GM18508 (cell line): ENCODE data around the gene RNLS.
"Not testable (repeated sequence)": the region's sequence is repeated elsewhere in the genome, so short reads cannot be mapped to it uniquely, and the experiment has no call there.

Experiments used
- ATAC-seq: cut with Tn5 transposase; IDR thresholded peaks from one replicate; pipeline ENCODE4 v1.9.1; 2021; ENCODE audit warnings: moderate number of reproducible peaks; ENCODE audit not compliant: insufficient read depth, unreplicated experiment

The RNLS gene

DNA sequence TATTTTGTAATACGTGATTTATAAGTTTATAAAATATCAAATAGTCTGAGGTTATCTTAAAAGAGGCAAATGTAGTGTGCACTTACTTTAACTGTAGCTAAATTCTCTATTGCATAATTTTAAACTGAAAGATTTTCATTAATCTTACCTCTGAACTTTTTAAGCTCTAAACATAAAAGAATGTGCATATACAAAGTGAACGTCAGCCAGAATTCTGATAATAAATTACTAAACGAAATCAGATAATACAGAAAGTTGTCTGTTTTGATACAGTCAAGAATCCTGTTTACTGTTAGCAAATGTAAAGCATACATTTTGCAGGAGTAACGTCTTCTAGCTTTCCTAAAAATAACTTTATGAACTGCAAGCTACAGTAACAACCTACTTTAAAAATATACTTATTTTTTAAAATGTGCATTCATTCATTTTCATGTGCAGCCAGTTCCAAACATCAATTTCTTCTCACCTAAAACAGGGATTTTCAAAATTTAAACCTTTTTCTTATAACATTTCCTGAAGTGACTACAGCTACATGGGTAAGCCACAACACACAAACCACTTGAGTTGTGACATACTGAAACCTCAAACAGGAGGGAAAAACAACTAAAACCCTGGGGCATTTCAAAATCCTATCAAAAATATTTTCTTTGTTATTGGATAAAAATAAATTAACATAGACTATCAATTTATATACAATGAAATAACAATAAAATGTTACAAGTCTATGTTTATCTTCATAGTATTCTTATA lies 92.7 kb downstream of the RNLS start:
- no peak for ATAC-seq

DNA sequence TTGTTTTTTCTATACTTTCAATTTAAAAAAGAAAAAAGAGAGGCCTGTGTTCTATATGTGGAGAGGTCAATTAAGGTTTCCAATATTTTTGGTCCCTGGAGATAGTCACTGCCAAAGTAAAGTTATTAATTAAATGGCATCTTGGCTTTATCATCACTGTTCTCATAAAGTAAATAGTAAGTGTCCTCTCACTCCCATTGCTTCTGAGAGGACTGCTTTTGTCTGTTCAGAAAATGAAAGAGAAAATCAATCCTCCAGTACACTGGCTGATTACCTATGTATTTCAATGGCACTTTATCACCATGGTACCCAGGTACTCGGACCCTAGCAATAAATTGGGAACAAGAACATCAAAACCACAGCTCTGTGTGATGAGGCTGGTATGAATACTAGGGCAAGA lies 94.0 kb downstream of the RNLS start:
- no peak for ATAC-seq

DNA sequence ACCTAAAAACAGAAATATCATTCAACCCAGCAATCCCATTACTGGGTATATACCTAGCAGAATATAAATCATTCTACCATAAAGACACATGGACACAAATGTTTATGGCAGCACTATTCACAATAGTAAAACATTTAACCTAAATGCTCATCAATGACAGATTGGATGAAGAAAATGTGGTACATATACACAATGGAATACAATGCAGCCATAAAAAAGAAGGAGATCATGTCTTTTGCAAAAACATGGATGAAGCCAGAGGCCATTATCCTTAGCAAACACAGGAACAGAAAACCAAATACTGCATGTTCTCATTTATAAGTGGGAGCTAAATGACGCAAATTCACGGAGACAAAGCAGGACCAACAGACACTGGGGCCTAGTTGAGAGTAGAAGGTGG lies 96.3 kb downstream of the RNLS start:
- ATAC-seq, result not testable (repeated sequence)

DNA sequence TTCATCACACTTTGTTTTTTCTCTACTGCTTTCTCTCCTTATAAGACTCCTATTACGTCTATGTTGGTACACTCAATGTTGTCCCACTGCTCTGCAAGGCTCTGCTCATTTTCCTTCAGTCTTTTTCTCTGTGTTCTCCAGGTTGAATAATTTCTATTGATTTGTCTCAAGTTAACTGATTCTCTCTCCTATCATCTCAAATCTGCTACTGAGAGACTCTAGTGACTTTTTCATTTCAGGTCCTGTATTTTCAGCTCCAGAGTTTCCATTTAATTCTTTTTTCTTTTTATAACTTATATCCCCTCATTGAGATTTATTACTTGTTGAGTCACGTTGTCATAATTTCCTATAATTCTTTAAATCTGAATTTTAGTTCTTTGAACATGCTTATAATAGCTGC lies 100.9 kb downstream of the RNLS start:
- ATAC-seq, result no peak

DNA sequence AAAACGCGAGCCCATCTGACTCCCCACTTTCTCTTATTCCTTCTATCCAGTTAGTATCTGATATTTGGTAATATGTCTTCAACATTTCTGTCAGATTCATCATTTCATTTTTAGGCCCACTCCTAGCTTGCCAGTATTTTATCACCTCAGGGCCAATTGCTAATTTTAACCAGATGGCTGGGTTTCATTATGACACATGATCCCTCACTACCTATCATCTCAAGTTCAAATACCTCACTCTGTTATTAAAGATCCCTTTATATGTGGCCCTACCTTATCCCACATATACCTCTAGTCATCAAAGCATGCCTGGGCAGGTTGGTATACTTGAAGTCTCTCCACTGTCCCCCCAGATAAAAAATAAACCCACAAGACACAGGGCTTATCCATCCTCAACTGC lies 104.9 kb downstream of the RNLS start:
- no peak for ATAC-seq

DNA sequence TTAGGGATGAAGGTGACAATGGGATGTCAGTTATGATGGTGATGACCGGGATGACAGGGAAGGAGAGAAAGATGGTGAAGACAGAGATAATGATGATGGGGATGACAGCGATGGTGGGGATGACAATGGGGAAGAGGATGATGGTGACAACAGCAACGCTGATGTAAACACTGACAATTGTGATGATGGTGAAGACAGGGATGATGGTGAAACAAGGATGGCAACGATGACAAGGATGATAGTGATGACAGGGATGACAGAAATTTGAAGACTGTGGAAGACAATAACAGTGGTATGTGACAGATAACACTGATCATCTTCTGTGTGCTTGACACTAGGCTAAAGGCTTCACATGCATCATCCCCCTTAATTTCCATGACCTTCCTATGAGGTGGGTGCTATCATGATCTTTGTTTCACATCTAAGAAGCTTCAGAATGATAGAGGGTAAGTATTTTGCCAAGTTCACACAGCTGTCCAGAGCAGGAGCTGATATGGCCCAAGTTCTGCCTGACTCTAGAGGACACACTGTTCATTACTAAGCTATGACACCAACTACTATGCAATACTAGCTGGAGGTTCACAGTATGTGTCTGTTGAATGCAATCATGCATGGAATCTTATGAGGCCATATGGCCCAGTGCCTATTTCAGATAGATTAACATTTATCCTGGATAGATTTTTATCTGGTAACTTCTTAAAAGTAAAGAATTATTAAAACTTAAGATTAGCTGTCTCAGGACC lies 105.6 kb downstream of the RNLS start:
- no peak for ATAC-seq

DNA sequence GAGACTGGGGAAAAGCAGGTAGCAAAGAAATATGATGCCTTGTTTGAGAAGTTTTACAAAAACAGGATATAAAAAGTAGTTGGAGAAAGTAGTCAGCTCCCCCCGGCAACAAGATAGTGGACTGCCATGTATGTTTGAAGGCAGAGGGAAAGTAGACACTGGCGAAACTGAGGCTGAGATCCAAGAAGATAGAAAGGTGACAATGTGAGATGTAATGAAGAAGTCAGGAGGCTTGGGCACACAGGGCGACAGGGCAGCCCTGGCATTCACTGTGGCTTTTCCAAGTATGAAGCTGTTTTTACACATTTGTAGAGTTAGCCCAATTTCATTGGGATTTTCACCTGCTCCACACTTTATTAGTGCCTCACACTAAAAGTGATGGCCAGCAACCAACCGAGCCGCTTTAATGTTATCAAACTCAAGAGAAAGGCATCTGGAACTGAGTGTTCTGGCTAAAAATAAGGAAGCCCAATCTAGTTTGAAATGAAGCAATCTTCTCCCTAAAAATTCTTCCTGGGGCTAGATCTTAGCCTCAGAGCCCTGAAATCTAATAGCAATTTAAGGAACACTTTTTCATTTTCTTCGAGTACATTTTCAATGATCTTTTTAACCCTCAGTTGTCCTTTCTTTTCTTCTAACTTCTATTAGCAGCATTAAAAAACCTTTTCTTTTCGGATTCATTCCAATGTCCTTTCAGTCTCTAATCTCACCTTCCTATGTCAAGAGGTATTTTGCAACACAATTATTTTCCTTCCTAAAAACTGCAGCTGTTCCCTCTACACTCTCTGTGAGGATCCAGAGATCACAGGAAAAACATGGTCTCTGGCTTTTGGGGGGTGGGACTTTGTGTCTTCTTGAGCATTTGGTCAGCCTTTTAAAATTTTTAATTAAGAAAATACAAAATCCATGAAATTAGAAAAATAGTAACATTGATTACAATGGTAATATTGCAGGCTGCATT lies 108.0 kb downstream of the RNLS start:
- ATAC-seq, result no peak

DNA sequence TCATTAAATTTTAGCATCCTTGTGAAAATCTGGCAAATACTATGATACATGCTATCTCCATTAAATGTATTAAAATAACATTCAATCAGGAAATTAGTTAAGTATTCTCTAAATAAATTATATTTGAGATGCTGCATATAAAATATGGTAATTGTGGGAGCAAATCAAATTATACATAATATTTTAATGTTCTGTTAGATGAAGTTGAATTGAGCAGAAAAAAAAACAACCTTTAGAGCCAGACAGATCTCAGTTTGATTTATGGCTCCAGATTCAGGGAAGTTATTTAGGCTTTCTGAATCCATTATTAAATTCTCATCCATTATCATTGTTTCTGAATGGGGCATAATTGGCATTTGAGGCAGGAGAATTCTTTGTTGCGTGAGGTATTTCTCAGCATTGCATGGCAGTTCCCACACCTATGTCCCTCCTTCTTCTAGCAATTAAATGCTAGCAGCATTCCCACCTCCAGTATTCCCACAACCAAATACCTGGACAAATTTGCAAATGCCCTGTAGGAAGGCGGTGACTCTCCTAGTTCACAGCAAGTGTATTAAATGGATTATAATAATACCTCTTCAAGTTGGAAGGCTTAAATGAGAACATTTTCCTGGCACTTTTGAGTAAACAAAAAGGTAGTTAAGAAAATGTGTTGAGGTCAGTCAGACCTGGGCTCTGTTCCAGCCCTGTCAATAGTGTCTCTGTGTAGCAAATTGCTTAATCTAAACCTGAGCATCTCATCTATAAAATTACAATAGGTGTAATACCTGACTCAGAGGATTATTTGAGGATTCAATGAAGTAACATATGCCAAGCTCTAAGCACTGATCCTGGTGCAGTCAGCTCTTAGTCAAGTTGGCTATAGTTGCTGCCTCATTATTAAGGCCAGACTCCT lies 108.9 kb downstream of the RNLS start:
- ATAC-seq, result no peak

DNA sequence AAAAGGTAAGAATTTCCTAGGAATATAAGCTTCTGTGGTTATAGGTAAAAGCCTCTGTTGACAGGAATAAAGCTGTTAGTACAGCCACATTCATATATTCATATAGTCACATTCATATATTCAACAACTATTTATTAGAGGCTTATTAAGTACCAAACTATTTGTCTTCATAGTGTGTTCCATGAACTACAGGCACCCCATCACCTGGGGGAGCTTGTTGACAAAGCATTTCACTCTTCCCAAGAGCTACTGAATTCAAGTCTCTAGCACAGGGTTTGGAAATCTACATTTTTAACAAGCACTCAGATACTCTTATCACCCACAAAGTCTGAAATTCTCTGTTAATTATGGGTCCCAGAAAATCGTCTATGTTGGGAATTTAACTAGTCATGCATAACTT lies 110.6 kb downstream of the RNLS start:
- ATAC-seq, result no peak

DNA sequence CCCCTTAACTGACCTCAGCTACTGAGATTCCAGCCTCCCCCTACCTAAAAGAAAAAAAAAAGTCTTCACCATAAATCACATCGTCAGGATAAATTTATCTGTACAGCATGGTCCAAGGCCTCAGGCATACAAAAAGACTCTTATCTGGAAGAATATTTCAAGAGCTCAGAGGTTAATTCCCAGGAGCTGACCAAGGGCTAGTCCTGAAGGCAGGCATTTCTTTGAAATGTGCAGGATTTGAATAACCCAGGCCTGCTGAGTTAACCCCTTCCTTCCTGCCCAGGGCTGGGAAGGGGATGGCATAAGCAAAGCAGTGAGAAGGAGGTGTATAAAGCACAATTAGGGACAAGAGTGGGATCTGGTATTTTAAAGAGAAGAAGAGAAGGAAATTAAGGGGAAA lies 111.2 kb downstream of the RNLS start:
- no peak for ATAC-seq

DNA sequence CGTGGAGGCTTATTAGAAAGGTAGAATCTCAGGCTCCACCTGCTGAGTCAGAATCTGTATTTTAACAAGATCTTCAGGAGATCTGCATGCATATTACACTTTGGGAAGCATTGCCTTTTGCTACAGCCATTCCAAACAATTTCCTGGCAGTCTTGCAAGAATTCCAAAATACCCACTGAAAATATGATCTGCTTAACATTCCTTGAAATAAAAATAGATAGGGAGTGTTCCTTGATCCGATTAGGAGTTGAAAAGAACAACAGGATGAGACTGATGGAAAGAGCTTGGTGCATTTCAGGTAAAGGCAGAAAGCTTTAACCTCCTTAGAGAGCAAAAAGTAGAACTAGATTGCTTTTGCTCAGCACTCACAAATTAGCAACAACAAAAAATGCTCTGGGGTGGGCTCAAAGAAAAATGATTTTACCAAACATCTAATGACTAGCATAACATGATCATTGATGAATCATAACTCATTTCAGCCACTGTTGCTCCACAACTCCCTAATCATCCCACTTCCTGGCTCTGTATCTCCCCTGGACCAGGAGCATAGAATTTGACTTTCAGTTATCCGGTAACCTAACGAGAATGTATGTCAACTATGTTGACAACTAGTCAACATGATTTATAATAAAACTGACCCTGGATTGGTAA lies 115.2 kb downstream of the RNLS start:
- no peak for ATAC-seq

DNA sequence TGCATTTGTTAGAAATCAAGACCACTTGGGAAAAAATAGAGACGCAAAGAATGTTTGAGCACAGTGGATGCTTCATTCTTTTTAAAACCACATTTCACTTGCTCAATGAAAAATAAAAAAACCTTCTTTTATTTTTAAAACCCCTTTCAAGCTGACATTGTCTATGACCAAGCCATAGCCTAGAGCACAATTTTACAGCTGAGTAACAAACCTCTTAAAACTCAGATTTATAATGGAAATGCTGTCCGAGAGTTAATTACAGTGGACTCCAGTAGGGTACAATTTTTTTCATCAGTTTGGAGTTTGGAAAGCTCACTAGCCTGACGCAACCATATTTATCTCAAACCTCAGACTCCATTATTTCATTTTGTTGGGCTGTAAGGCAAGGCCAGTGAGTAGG lies 116.3 kb downstream of the RNLS start:
- ATAC-seq, result no peak

DNA sequence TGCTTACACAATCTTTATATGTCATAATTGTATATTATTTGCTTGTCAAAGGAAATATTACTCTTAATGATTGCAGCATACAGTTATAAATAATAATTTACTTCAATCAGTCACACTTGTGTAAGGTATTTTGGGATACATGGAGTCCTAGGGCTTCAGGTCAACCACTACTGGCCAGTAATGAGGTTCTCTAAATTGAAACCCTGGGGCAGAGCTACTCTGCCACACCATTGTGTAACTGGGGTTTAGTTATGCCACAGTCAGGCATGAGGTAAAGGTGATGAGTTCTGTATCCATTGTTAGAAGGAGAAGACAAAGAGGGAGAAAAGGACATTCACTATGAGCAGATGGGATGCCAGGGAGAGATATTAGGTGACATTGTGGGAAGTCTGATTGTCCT lies 117.4 kb downstream of the RNLS start:
- ATAC-seq, result no peak

DNA sequence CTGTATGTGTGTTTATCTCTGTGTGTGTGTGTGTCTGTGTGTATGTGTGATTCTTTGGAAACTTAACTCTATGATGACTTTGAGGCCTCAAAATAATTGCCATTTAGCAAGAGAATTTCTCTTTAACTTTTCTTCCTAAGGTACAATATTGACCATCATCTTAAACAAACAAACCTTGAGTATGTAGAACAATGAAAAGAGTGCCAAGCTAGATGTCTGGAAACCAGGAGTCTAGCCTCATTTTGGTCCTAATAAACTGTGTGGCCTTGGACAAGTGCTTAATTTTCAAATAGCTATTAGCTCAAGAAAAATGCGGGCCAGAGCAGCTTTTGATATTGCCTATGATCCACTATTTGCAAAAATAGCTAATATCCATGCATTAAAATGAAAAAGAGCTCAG lies 119.3 kb downstream of the RNLS start:
- no peak for ATAC-seq

DNA sequence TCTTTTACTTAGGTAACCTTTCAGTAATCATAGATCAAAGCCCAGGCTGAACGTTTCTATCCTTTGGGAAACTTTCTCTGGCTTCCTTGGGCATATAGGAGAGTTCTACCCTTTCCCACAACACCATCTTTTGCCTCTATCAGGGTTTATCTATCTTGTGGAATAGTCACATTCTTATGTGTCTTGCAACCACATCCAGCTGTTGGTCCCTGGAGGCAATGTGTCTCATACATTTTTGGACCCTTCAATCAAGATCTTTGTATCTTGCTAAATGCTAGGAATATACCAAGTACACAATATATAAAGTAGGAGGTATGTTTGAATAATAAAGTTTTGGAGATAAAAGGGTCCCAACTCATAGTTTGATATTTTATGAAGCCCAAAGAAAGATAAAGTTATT lies 121.7 kb downstream of the RNLS start:
- no peak for ATAC-seq

DNA sequence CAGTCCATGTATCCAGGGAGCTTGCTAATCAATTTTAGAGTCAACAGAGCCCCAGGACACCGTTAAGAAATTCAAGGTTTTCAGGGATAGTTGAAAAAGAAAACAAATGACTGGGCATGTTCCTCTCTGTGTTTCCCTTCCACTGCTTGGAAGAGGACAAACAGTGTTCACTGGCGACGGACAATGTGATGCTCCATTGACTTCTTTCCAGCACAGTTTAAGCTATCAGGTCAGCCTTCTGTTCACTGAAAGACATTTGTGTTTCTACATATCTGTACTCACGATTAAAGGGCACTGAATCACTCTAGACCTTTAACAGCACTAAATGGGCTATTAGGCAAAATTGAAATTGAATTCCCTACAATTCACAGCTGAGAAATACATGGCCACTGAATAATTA lies 123.6 kb downstream of the RNLS start:
- ATAC-seq, result no peak

DNA sequence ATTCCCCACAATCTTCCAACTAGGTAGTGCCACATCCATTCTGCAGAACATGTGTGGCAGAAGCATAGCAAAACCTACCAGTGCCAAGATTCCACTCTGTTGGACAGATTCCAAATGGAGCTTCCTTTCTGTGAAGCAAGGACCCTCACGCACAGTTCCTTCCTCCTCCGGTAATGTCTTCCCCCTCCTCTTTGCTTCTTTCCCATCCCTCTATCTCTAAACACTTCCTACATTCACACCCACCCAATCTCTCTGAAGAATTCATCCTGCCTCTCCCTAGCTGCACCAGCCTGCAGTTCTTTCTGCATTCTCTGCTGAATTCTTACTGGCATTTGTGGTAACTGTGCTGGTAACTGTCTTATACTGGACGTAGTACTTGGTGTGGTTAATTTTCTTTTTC lies 124.9 kb downstream of the RNLS start:
- ATAC-seq, result no peak

DNA sequence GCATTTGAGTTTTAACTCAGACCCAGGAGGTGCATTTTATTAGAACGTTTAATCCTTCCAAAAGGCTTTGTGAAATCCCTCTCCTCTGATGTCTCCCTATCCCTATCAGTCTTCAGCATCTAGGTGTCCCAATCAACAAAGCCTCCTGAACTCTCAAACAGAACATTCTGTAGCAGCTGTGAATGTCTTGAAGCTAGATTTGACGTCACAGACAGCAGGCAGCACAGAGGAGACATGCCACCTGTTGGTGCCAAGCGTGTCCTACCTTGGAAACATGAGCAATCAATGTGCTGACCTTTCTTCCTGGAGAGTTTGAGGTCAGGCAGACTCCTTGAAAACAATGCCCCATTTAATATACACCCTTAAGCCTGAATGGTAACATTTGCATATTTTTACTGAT lies 125.5 kb downstream of the RNLS start:
- no peak for ATAC-seq

DNA sequence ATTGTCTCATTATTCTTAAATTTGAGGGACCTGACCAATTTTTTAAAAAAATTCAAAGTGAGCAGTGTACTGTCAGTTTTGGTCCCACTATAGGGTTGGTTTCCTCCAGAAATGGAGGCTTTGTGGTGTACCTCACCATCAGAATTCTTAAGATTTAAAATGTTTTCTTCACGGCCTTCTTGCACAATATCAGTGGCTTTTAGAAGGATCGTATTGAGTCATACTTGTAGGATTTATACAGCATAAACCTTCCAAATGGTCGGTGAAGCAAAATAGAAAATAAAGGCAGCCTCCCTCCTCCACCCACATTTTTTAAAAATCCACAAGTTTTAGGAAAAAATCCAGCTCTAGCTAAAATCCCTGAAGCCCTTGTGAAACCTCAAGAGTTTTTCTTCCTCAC lies 126.4 kb downstream of the RNLS start:
- no peak for ATAC-seq
